Measurements from ENCODE around the gene RFX4.
"Not testable (repeated sequence)": the region's sequence is repeated elsewhere in the genome, so short reads cannot be mapped to it uniquely, and the experiment has no call there.

Gene RFX4

DNA sequence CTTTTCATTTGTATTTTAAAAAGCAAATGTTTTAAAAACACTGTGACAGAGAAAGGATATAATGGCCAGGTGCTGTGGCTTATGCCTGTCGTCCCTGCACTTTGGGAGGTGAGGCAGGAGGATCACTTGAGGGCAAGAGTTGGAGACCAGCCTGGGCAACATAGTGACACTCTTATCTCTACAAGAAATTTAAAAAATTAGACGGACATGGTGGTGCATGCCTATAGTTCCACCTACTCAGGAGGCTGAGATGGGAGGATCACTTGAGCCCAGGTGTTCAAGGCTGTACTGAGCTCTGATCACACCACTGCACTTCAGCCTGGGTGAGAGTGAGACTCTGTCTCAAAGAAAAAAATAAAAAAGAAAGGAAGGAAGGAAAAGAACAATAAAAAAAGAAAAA is 7.8 kb downstream of the RFX4 start:
- DNase-seq (ENCODE audit: low read depth in 2 of 2) = no peak

GRCh38 chr12:106594447-106594846 is 11.6 kb downstream of the RFX4 start:
- no peak for DNase-seq (ENCODE audit: low read depth in 2 of 2)

DNA sequence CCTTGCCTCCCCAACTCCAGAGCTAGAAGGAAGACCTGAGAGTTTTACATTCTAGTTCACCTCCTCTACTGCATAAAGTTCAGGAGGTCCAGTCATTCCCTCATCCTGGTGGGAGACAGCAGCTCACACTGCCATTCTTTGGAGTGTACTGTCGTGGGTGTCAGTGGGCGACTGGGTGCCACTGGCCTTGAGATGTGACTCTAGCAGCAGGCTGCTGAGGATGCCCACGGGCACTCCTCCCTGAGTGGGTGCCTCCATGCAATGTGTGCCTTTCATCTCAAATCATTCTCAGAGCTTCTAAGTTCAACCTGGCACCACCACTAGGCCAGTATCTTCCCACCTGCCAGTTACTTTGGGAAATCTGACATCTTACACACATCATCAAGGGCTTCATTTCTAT is 12.5 kb downstream of the RFX4 start:
- DNase-seq (ENCODE audit: low read depth in 2 of 2) = no peak

DNA sequence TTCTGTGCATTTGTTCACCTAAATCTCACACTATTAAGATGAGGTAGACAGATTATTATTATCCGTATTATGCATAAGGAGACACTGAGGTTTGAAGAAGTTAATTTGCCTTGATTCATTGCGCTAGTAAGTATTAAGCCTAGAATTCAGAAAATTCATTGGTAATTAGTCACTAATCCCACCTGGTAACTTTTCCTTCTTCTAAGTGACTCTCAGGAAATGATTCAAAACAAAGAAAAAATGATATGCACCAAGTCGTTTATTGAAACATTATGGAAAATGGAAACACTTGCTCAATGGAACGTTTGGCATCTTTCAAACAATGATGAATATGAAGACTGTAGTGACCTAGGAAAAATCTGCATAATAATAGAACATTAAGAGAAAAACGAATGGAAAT is 15.2 kb downstream of the RFX4 start:
- DNase-seq (ENCODE audit: low read depth in 2 of 2) = no peak

DNA sequence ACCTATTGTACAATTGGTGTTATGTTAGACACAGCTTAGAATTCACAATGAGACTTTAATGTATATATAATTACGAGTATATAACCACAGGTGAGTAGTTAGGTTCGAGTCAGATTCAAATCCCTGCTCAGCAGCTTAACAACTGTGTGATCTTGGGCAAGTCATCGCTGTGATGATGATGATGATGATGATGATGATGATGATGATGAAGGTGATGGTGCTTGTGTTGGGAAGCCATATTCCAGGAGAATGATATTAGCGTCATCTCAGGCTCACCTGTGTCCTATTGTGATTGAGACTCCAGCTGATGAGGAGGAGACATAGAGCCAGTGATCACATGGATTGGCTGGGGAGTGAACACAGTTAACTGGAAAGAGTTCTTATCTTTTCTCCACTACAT is 16.5 kb downstream of the RFX4 start:
- no peak for DNase-seq (ENCODE audit: low read depth in 2 of 2)

DNA sequence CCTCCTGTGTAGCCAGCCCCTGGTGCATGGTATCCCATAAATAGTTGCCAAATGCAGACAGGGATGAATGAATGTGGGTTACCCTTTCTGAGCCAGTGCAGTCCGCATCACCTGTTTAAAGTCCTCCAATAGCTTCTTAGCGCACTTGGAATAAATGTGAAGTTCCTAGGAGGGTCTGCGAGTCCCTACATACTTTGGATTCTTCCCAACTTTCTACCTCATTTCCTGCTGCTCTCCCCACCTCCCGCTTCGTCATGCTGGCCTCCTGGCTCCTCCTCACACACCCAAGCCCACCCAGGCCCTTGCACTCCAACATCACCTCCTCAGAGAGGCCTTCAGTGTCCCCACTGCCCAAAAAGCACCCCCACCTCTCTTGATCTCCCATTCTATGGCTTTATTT is 17.7 kb downstream of the RFX4 start:
- DNase-seq (ENCODE audit: low read depth in 2 of 2) = no peak

DNA sequence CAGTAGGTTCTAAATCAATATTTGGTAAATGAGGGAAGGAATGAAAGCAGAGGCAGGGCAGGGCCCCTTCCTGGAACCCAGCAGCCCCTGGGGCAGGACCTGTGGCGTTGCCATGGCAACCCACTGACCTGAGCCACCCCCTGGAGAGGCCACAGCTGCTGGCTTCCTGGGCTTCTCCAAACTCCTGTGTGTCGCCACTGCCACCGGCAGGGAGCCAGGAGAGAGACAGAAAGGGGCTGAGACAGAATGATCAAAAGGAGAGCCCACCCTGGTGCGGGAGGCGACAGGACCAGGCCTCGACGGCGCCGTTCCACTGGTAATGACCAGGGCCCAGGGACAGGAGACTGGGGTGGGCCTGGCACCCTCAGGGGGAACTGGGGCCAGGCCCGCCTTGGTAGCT is 18.2 kb downstream of the RFX4 start:
- DNase-seq (ENCODE audit: low read depth in 2 of 2) = no peak

GRCh38 chr12:106601496-106601895 is 18.7 kb downstream of the RFX4 start:
- no peak for DNase-seq (ENCODE audit: low read depth in 2 of 2)

GRCh38 chr12:106602076-106602475 is 19.3 kb downstream of the RFX4 start:
- DNase-seq (ENCODE audit: low read depth in 2 of 2) = no peak

DNA sequence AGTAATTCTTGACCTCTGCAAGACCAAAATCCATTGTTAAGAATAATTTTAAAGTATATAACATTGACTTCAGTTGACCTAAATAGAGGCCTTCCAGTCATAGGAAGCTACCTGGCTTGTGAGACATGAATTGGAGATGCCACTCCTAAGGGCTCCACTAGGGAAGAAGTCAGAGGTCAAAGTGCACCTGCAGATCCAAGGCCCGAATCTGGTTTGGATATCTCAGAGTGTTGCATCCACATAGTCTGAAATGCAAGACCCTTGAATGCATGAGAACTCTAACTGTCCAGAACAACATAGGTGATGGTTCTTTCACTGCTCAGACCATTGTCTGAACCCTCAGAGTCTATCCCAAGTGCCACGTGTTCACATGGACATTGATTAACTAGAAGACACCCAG is 22.4 kb downstream of the RFX4 start:
- no peak for DNase-seq (ENCODE audit: low read depth in 2 of 2)

DNA sequence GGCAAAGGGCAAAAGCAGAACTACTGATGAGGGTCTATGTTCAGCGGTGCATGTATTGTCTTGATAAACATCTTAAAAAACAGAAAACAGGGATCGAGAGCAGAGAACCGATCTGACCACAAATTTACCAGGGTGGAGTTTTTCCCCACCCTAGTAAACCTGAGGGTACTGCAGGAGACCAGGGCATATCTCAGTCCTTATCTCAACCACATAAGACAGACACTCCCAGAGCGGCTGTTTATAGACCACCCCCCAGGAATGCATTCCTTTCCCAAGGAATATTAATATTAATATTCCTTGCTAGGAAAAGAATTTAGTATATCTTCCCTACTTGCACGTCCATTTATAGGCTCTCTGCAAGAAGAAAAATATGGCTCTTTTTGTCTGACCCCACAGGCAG is 37.8 kb downstream of the RFX4 start:
- DNase-seq (ENCODE audit: low read depth in 2 of 2) = not testable (repeated sequence)

DNA sequence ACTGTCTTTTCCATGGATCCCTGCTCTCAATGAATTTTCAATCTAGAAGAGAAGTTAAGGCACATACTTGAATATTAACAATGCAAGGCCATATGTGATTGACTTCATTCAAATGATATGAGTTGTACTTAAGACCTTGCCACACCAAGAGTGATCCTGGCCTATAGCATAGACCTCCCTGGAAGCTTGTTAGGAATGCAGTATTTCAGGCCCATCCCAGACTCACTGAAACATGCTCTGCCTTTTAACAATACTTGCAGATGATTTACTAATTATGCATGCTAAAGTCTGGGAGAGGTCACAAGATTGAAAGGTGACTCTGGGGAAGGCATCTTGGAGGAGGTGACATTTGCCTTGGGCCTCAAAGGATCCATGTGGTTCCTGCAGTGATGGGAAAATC is 43.2 kb downstream of the RFX4 start:
- no peak for DNase-seq (ENCODE audit: low read depth in 2 of 2)

GRCh38 chr12:106629797-106630659 is 47.2 kb downstream of the RFX4 start:
- DNase-seq (ENCODE audit: low read depth in 2 of 2) = no peak

- no peak for DNase-seq (ENCODE audit: low read depth in 2 of 2)
These were observed 48.3 kb downstream of the RFX4 start for GRCh38 chr12:106631150-106631549.

GRCh38 chr12:106631797-106632196 is 49.0 kb downstream of the RFX4 start:
- no peak for DNase-seq (ENCODE audit: low read depth in 2 of 2)

GRCh38 chr12:106632797-106633450 is 50.1 kb downstream of the RFX4 start:
- no peak for DNase-seq (ENCODE audit: low read depth in 2 of 2)

GRCh38 chr12:106633451-106633823 is 50.6 kb downstream of the RFX4 start:
- no peak for DNase-seq (ENCODE audit: low read depth in 2 of 2)

DNA sequence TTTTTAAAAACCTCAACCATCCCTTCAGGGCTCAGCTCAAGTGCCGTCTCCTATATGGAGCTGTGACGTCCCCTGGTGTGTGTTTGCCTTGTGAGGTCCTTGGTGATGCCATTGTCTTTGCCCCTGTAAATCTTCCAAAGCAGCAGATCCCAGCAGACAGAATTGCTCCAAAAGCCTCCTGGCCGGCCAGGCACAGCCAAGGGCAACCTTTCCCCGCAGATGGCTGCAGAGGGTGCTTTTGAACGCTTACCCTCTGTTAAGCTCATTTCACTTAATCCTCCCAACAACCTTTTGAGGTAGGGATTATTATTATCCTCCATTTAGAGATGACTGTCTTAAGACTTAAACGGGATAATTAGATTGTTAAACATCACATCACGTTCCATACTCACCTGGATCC is 51.4 kb downstream of the RFX4 start:
- no peak for DNase-seq (ENCODE audit: low read depth in 2 of 2)

- no peak for DNase-seq (ENCODE audit: low read depth in 2 of 2)
These were observed 60.2 kb downstream of the RFX4 start for GRCh38 chr12:106643000-106643399.

DNA sequence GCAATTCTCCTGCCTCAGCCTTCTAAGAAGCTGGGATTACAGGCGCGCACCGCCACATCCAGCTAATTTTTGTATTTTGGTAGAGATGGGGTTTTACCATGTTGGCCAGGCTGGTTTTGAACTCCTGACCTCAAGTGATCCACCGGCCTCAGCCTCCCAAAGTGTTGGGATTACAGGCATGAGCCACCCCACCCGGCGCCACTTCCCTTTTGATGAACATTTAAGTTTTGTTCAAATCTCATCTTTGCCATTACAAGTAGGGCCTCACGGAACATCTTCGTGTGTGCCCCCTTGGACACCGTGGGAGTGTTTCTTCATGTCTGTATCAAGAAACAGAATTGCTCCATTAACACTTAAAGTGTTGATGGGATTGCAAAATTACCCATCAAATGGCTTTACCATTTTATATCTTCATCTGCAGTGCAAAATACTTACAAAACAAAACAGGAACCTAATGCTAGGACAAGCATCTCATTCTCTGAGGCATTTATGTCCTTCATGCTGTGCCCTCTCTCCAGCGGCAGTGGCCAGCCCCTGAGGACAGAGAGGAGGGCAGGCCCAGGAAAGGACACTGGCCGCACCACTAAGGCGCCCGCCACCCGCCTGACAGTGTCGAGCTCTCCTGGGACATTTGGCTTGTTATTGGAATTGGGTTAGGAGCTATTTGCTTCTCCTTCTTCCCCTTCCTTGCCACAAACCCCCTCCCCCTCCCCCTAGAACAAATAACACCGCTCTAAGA is 61.7 kb downstream of the RFX4 start:
- DNase-seq (ENCODE audit: low read depth in 2 of 2) = no peak

DNA sequence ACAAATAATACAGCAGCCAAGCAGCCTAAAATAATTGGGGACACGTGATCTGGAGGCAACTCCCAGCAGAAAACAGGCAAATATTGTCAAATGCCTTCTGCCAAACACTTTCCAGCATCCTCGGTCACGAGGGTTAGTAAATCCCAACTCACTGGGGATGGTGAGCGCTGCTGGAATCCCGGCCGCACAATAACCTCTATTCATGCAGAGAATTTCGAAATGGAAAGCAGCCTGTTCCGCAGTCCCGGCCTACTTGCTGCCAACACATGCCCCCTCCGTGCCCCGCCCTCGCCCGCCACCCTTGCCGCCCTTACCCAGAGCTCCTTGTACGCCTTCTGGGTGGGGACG is 62.2 kb downstream of the RFX4 start:
- no peak for DNase-seq (ENCODE audit: low read depth in 2 of 2)

DNA sequence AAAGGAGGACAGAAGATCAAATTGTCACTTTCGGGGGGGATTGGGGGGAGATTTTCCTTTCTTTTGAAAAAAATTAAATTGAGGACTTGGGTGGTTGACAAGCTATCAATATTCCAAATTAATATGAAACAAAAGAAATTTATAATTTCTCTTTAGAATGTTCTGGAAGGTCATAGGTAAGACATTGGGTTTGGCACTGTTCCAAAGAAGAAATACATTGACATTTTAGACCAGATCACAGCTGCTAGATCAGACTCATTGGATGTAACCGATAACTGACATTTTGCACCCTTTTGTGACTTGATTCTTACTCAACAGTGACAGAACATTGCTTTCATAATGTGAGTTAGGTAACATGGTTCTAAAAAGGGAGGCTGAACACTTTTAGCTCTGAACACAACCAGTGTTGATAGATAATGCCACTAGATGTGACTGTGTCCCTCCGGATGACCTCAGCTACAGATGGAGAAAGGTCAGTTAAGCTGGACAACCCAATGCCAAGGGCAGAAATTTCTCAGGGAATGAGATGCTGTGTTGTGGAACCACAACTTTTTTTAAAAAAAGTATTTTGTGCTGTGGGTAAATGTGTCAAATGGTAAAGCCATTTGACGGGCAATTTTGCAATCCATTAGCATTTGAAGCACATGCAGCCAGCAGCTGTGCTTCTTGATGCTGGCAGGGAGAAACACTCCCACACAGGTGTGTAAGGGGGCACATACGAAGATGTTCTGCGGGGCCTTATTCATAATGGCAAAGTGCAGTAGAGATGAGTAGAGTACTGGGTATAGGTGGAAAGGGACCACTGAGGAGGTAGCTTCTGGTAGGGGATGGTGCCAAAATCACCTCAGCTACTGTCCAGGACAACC is 62.9 kb downstream of the RFX4 start:
- no peak for DNase-seq (ENCODE audit: low read depth in 2 of 2)
